ENCODE results near the gene EPOP.
A peak's percentile ranks its signal among the peaks of the same experiment; 100 is the strongest.

EPOP gene

DNA sequence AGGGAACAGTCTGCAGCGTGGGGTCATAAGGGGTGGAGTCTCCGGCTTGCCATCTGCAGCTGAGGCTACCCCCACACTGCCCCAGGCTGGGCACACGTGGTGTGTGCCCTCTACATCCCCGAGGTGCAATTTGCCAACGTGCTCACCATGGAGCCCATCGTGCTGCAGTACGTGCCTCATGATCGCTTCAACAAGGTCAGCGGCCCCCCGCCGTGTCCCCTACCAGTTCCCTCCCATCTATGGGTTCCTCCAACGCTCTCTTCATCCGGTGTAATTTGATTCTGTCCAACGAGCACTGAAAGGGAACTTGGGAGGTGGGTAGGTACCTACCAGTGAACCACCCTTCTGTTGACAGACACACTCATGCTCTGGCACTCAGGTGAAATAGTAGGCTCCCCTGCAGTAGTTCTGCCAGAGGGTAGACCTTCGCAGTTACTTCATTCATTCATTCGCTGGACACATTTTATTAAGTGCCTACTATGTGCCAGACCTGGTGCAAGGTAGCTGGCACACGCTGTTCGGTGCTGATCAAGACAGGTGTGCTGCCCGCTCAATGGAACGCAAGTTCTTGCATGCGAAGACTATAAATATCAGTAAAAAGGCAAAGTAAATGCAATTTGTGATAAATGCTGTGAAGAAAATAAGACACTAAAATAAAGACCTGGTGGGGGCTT lies 33.1 kb upstream of the EPOP start:
- no peak for DNase-seq

DNA sequence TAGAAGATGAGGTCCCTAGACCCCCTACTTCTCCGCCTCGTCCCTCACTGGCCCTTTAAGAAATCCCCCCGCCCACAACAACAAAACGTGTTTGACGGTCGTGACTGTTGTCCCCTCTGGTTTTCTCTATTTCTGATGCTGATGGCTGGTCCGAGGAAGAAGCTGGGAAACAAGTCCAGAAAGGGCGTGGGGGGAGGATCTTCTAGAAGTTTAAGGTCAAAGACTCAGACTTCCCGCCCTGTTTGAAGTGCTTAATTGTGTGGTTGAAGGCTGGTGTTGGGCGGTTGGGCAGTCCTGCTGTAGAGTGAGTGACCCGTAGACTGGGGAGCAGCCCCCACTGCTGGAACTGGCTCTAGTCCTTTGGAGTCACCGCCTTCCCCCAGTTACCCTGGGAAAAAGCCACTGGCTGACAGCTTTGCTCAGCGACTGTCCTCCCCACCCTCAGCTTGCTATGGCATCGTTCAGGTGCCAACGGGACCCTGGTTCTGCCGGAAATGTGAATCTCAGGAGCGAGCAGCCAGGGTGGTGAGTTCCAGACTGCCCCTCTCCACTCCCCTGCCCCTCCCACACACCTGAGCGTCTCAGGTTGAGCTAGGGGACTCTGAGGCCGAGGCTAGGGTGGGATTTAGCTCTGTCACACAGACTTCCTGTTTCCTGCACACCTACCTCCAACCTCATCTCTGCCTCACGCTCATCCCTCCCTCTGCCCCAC lies 31.9 kb upstream of the EPOP start:
- in situ Hi-C loops (cut with HindIII; ENCODE audit: low pct_ligation_motif_present, low pct_unique_long_range_greater_than_20kb, low sequenced_read_pairs) = no loop called here
- no peak for DNase-seq

More for the DNA sequence above, 33.1 kb upstream of the EPOP start:
- in situ Hi-C loops (cut with HindIII; ENCODE audit: low pct_ligation_motif_present, low pct_unique_long_range_greater_than_20kb, low sequenced_read_pairs) = no loop called here

DNA sequence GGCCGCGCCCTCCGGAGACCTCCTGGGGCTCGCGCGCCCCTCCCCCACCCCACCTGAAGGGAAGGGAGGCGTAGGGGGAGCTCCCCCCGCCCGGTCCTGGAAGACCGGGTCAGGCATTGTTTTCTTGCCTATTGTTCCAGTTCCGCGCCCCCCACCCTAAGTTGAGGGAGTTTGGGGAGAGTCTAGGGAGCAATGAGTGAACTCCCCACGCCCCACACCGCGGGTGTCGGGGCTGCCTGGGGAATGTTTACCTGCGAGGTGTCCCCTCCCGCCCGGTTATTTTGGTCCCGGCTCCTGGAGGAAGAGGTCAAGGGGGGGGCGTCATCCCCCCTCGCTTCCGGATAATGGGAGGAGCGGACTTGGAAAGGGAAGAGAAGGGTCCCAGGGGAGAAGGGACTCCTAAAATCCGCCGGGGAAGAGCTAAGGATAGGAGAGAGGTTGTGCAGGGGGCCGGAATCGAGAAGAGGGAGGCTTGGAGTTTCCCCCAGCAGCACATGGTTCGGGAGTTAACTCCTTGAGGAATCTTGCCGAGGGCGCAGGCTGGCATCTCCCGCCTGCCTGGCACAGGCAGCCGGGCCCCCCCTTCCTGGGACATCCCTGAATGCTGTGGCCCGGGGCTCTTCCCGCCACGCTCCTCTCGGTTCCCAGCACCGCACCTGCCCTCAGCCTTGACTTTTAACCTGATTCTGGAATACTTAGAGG lies 31.2 kb upstream of the EPOP start:
- in situ Hi-C loops (cut with HindIII; ENCODE audit: low pct_ligation_motif_present, low pct_unique_long_range_greater_than_20kb, low sequenced_read_pairs) = no loop called here
- peak; percentile 46 for DNase-seq

DNA sequence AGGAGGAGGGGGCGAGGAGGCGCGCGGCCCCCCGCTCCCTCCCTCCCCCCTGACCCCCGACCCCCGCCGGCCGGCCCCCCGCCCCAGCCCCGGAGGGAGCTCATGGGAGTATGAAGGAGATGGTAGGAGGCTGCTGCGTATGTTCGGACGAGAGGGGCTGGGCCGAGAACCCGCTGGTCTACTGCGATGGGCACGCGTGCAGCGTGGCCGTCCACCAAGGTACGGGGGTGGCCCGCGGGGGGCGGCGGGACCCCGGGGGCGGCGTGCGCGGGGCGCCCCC lies 30.7 kb upstream of the EPOP start:
- in situ Hi-C loops (cut with HindIII; ENCODE audit: low pct_ligation_motif_present, low pct_unique_long_range_greater_than_20kb, low sequenced_read_pairs) = no loop called here
- DNase-seq = no peak

DNA sequence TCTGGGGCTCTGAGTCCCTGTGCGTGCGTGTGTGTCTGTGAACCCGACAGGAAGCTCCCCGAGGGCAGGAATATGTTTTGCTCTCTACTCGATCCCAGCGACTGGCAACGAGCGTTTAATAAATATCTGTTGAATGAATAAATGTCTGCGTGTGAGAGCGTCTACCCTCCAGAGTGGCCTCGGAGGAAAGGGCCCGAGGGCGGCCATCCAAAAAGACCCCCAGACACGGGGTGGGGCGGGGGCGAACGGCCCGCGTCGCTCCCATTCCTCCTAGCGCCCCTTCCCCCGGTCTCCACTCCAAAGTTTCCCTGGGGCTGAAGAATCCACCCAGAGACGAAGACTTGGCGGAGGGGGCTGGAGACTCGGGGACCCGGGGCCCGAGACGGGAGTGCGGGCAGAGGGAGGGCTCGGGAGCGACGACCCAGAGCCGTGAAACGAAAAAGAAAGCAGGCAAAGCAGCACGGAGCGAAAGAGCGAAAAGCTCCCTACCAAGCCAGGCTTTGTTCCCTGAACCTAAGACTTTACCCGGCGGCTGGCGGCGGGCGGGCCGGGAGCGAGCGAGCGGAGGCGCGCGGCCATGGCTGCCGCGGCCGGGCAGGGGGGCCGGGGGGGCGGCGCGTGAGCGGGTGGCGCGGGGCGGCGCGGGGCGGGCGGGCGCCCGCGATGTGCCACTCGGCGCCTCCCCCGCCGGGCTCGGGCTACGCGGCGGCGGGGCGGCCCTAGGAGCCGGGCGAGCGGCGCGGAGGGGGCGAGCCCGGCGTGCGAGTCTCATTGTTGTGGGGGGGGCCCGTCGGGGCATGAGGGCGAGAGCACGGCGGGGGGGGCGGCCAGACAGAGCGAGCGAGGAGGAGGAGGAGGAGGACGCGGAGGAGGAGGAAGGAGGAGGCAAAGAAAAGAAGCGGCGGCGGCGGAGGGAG lies 30.1 kb upstream of the EPOP start, which contains the start of gene MLLT6:
MLLT6 (plus strand) TSS at position 668 of the 917 bp plus-strand sequence. CDS start 360 bp downstream, outside the sequence.
- in situ Hi-C loops (cut with HindIII; ENCODE audit: low pct_ligation_motif_present, low pct_unique_long_range_greater_than_20kb, low sequenced_read_pairs) = no loop called here
- DNase-seq = peak; percentile 85

DNA sequence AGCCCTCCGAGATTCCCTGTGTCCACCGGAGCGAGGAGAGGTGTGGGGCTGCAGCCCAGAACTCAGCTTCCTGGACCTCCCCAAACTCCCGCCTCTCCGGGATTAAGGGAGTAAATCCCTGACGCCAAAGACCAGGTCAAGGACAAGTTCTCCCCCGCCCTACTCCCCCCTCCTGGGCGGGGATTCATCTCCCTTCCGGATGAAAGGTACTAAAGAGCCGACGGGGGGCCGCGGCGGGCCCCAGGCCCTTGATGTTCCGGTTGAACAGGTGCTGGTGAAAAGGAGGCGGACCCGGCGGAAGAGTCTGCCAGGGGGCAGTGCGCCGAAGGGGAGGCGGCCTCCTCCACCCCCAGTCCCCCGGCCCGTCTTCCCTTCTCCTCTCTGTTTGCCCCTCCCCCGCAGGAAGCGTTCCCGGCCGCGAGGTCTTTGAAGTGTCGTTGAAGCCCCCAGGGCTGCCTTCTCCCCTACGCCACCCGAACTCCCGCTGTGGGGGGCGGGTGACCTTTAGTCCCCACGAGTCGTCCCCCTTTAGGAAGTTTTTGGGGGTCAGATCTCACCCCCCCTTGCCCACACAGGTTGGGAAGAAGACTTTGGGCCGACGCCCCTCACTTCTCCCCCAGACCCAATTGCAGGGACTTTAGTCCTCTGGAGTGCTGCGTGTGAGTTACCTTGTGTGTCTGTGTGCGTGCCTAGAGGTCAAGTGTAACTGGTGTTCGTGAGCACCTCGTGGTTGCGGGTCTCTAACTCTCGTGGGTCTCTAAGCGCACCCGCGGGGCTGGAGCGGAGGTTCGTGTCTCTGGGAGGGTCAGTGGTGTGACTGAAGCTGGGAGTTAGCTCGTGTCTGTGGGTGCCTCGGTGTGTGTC lies 29.2 kb upstream of the EPOP start:
- in situ Hi-C loops (cut with HindIII; ENCODE audit: low pct_ligation_motif_present, low pct_unique_long_range_greater_than_20kb, low sequenced_read_pairs) = no loop called here
- peak; percentile 90 for DNase-seq

DNA sequence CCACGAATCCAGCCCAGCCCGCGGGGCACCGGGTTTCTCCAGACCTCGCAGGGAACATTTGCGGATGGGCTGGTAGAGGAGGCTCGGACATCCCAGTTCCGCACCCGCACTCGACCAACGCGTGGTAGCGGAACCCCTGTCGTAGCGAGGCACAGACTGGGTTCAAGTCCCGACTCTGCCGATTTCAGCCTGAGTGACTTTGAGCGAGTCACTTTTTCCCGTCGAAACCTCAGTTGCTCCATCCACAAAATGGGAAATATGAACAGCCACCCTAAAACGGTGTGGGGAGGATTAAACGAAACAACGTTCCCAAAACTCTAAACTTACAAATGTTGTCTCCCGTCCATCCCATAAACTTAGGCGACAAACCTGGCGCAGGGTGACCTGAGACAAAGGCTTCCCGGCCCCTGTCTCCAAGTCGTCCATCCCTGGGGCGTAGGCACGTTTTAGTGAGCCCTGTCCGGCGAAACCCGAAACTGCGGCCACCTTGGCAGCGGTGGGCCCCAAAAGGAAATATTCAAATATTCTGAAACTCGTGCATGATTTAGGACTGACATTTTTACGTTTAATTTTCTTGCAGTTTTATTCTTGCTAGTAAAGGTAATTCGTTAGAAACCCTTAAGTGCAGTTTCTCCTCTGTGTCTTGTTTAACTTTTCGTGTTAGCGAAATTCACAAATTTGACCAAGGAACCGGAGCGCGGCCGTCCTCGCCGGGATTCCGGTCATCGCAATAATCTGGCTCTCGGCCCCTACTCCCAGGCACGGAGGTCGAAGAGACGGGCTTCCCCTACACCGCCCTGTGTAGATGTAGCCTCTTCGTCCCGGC lies 28.4 kb upstream of the EPOP start:
- in situ Hi-C loops (cut with HindIII; ENCODE audit: low pct_ligation_motif_present, low pct_unique_long_range_greater_than_20kb, low sequenced_read_pairs) = no loop called here
- peak; percentile 62 for DNase-seq

DNA sequence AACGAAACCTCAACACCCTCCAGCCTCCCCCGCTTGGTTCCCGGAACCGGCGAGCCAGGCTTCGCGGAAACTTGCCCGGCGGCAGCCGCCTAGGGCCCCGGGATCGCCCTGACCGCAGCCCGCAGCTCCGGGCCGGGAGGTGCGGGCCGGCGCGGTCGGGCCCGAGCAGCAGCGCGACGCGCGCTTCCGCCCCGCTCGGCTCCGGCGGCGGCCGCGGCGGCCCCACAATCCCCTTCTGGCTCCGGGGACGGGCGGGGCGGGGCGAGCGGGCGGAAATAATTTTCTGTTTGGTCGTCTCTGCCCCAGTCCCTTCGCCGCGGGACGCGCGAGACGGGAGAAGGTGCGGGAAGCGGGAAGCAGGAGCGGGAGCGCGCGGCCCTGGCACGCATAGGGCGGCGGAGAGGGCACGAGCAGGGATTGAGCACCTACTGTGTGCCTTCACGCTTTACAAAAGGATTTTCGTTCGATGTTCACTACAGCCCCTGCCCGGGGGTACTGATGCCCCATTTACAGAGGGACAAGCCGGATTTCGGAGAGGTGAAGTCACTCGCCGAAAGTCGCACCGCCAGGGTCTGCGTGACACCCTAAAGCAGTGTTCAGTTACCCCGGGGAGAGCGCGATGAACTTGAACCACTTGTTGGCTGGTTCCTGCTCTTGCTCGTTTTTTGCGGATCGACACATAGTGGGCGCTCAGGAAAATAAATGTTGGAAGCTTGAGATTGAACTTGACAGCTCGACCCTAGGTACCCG lies 27.6 kb upstream of the EPOP start:
- DNase-seq = peak; percentile 92
- in situ Hi-C loops (cut with HindIII; ENCODE audit: low pct_ligation_motif_present, low pct_unique_long_range_greater_than_20kb, low sequenced_read_pairs) = no loop called here

DNA sequence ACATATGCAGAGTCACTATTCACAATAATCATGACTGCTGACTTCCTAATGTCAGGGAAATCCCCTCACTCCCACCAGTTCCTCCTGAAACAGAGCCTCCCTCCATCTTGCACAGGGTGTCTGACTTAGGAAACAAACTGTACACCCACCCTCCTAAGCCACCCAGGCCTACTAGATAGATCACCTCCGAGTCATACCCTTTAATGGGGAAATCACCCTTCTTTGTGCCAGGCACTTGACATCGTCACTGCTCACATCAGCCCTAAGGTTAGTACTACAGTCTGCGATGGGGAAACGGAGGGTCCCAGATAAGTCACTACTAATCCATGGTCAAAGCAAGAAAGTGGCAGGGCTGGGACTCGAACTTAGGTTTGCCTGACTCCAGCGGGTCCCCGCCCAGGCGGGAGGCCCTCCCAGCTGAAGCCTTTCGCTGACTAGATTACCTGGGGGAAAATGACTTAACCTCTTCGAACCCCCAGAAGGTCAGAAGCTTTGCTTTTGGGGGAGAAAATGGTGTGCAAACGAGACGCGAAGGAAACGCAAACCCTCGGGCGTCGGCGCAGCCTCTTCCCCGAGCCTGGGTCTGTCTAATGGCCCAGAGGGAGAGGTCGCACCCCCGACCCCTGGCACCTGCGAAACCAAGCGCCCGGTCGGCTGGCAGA lies 26.9 kb upstream of the EPOP start:
- DNase-seq = peak; percentile 48
- in situ Hi-C loops (cut with HindIII; ENCODE audit: low pct_ligation_motif_present, low pct_unique_long_range_greater_than_20kb, low sequenced_read_pairs) = no loop called here

DNA sequence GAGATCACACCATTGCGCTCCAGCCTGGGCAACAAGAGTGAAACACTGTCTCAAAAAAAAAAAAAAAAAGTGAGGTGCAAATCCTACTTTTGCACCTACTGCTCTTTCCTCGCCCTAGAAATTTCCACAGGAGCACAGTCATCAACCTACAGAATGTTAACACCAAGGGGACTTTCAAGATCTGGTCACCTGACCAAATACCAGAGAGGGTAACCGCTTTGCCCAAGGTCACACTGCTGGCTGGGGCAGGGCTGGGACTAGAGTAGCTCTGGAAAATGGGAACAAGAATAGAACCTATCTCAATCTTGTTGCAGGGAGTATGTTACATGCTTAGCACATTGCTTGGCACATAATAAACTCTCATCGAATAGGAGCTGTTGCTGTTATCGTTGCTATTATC lies 24.0 kb upstream of the EPOP start:
- no peak for DNase-seq

DNA sequence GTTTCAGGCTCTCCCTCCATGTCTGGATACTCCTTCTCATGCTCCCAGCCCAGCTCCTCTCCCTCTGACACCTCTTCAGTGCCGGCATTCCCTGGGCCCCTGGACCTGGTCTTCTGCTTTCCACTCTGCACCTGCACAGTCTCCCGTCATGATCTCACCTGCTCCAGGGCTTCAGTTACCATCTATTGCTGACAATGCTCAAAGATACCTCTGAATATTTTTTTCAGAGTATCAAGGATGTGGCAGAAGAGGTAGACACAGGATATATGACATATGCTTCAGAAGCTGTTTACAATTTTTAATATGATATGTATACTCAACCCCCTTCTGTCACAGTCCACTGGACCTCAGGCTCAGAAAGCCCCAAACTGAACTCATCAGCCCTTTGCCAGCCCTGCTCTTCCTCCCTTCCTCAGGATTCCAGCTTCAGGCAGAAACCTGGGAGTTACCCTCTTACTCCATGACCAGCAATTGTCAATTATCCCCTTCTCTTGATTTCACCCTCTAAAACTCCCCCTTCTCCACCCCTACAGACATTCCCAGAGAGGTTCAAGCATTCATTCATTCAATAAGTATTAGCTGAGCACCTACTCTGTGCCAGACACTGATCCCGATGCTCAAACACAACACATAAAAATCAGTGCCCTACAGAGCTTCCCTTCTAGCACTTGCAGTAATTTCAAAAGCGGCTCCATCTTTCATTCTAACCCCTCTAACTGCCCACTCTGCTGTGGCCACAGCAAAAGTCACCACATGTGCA lies 22.5 kb upstream of the EPOP start:
- in situ Hi-C loops (cut with HindIII; ENCODE audit: low pct_ligation_motif_present, low pct_unique_long_range_greater_than_20kb, low sequenced_read_pairs) = no loop called here
- no peak for DNase-seq

More for the DNA sequence above, 24.0 kb upstream of the EPOP start:
- in situ Hi-C loops (cut with HindIII; ENCODE audit: low pct_ligation_motif_present, low pct_unique_long_range_greater_than_20kb, low sequenced_read_pairs) = no loop called here

DNA sequence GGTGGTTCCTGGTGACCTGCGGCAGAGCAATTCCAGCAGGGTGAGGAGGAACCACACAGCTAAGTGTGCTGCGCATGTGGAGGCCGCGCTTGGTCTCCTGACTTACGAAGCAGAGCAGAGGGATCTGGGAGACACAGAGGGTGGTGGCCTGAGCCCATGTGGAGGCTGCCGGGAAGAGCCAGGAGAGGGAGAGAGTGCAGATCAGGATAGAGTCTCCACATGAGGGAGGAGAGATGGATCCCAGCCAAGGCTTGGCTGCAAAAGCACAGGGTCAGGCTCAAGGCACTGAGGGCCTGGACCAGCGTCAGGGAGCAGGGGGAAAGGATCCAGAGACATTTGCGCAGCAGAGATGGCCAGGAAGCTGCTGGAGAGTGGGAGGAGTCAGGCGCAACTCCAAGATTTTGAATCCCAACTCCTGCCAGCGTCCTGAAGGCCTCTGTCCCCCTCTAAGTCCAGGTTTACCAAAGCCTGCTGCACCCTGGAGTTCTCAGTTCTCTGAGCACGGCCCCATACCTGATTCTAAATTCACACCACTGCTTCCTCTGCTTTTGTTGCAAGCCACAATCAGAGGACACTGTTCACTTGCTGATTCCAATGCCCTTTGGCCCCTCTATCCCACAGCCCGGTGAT lies 19.1 kb upstream of the EPOP start:
- in situ Hi-C loops (cut with HindIII; ENCODE audit: low pct_ligation_motif_present, low pct_unique_long_range_greater_than_20kb, low sequenced_read_pairs) = no loop called here
- DNase-seq = no peak

DNA sequence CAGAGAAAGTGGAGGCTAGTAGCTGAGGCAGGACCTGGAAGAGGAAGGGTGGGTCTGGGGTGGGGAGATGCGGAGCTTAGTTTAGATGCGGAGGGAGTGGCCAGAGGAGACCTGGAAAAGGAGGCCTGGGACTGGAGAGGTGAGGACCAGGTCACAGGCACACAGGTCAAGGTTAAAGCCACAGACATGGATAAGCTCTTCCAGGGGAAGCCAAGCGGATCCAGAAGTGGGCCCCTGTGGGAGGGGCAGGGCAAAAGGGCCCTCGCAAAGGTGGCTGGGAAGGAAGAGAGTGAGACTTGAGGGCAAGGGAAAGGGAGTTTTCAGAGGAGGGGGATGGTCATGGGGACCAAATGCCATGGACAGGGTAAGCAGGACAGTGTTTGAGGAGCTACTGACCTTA lies 16.4 kb upstream of the EPOP start:
- DNase-seq = no peak

DNA sequence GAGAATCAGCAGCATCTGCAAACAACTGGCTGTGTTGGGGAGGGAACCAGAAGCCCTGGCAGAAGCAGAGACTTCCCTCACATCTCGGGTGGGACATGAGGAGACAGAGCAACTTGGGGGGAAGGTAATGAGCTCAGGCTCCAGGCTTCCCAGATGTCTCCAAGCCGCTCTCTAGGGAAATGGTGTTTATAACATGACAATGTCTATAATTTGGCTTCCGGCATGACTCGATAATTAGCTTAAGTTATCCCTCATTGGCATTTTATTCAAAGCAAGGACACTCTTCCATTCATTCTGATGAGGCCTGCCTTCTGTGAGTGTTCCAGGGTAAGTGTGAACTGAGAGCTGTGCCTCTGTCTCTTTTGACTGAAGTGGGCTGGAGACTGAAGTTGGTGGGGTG lies 15.6 kb upstream of the EPOP start:
- in situ Hi-C loops (cut with HindIII; ENCODE audit: low pct_ligation_motif_present, low pct_unique_long_range_greater_than_20kb, low sequenced_read_pairs) = no loop called here
- DNase-seq = no peak

More for the DNA sequence above, 16.4 kb upstream of the EPOP start:
- in situ Hi-C loops (cut with HindIII; ENCODE audit: low pct_ligation_motif_present, low pct_unique_long_range_greater_than_20kb, low sequenced_read_pairs) = no loop called here

DNA sequence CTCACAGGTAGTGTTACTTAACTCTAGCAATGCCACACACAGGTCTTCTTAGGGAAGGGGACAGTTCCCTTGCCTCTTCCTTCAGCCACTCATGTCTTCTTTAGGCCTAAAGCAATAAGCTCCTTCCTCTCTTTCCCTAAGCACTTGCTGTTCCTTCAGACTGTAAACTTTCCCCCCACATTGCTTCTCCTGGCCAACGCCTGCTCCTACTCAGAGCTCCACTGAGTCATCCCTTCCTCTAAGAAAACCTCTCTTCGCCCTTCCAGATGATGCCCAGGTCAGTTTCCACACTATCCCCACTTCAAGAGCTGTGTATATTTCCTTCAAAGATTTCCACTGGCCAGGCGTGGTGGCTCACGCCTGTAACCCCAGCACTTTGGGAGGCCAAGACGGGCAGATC lies 12.5 kb upstream of the EPOP start:
- no peak for DNase-seq

More for the DNA sequence above, 12.5 kb upstream of the EPOP start:
- in situ Hi-C loops (cut with HindIII; ENCODE audit: low pct_ligation_motif_present, low pct_unique_long_range_greater_than_20kb, low sequenced_read_pairs) = no loop called here

All from ACHN (cell line).